GM12865 (cell line): ENCODE measurements around the gene LBH.

ENCODE experiments used
- DNase-seq: peaks from one replicate; pipeline ENCODE4 v3.0.0; 2010; ENCODE audit warnings: low read depth
- H3K4me3 ChIP-seq: 2 replicates; pipeline ENCODE4 v1.5.1; 2011; ENCODE audit warnings: mild to moderate bottlenecking, low read depth, low read length, control low read depth
- TF ChIP-seq, protein P1 (sequence below): IDR thresholded peaks from 2 replicates; pipeline ENCODE4 v1.5.1; 2011; ENCODE audit warnings: low read length, control low read depth, low read depth, inconsistent platforms; ENCODE audit not compliant: insufficient read depth; ENCODE audit errors: missing control alignments

Gene LBH

GRCh38 chr2:30262716-30263309 lies 31.5 kb downstream of the LBH start:
- no peak for DNase-seq
- H3K4me3 ChIP-seq, result no peak overlapping the region
- TF ChIP-seq, protein P1, sequence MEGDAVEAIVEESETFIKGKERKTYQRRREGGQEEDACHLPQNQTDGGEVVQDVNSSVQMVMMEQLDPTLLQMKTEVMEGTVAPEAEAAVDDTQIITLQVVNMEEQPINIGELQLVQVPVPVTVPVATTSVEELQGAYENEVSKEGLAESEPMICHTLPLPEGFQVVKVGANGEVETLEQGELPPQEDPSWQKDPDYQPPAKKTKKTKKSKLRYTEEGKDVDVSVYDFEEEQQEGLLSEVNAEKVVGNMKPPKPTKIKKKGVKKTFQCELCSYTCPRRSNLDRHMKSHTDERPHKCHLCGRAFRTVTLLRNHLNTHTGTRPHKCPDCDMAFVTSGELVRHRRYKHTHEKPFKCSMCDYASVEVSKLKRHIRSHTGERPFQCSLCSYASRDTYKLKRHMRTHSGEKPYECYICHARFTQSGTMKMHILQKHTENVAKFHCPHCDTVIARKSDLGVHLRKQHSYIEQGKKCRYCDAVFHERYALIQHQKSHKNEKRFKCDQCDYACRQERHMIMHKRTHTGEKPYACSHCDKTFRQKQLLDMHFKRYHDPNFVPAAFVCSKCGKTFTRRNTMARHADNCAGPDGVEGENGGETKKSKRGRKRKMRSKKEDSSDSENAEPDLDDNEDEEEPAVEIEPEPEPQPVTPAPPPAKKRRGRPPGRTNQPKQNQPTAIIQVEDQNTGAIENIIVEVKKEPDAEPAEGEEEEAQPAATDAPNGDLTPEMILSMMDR, result no peak

GRCh38 chr2:30264274-30264673 lies 32.9 kb downstream of the LBH start:
- TF ChIP-seq, protein P1, result no peak
- no peak overlapping the region for H3K4me3 ChIP-seq
- DNase-seq, result no peak

- no peak for DNase-seq
- no peak overlapping the region for H3K4me3 ChIP-seq
- TF ChIP-seq, protein P1, result no peak
Observed at GRCh38 chr2:30265052-30266015, 34.0 kb downstream of the LBH start.

DNA sequence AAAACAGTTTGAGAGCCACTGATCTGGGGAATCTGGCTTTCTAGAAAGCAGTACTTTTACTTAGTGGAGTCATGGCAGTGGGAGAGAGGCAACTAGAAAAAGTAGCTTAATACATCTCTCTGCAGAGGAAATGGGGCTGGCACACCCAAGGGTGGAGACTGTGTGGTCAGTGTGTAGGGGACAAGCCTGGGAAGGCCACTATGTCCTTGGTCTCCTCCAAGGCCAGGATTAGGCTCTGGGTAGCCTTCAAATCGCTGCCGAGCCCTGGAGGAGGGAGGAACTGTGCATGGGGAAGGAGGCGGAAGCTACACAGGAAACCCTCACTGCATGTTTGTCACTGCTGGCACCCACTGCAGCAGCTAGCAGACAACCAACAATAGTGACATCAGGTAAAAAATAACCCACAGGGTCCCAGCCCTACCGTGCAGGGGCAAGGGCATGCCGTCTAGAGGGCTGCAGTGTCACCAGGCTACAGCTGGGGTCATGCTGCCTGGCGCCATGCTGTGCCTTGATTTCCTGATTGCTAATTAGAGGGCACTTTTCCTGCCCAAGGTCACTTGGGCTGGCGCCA lies 34.8 kb downstream of the LBH start:
- peak; percentile 46 for DNase-seq
- TF ChIP-seq, protein P1, result no peak
- H3K4me3 ChIP-seq, result no peak overlapping the region

DNA sequence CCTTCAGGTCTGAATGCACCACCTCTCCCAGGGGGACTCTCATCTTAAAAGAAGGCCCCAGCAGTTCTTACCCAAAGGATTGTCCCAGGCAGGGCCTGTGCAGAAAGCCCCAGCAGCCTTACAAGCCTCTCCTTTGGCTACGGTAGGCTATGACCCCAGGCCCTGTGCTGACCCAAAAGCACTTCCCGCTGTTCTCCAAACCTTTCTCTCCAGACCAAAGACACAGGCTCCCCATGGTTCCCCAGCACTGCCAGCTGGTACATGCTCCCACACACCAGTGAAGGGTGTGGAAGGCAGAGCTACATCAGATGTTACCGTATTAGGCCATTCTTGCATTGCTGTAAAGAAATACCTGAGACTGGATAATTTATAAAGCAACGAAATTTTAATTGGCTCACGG lies 35.4 kb downstream of the LBH start:
- no peak overlapping the region for H3K4me3 ChIP-seq
- no peak for DNase-seq
- TF ChIP-seq, protein P1, result no peak

DNA sequence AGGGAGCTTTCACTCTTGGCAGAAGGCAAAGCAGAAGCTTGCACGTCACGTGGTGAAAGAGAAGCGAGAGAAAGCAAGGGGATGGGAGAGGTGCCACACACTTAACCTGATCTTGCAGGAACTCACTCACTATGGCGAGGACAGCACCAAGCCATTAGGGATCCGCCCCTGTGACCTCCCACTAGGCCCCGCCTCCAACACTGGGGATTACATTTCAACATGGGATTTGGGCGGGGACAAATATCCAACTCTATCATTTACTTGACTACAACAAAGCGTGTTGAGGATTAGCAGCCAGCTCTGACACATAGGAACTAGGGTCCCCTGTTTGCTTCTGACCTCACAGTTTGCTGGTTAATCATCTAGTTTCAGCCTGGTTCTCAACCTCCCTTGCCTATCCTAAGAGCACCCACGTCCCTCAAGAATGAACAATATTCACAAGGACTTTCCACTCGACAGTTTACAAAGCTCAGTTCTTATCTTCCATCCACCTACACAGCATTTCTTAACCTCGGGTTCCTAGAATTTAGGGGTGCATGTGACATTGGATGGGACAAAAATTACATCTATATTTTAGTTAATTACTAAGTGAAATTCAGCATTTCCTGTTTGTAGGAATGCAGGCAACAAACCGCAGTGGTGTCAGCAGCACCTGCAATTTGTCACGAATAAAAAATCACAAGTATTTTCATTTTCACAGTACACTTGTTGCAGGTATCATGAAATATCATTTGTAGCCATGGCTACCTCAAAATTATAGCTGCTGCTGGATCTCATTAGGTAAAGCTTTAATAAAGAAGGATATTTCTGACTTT lies 36.0 kb downstream of the LBH start:
- DNase-seq, result no peak
- H3K4me3 ChIP-seq, result no peak overlapping the region
- TF ChIP-seq, protein P1, result no peak
